D721Med (cell line): ENCODE measurements around the gene ROBO1.

Source experiments
- DNase-seq: peaks from one replicate; pipeline ENCODE4 v3.0.0; 2011; ENCODE audit warnings: low spot score; ENCODE audit not compliant: insufficient read length
- FAIRE-seq: peaks from 2 replicates; lab custom pipeline; 2011; peaks lifted over from hg19 to GRCh38; lab: Jason Lieb, UNC
- TF ChIP-seq, protein P1 (sequence below): IDR thresholded peaks from 2 replicates; pipeline ENCODE4 v1.5.1; 2012; ENCODE audit warnings: mild to moderate bottlenecking, control low read depth; ENCODE audit not compliant: insufficient read depth; ENCODE audit errors: missing control alignments

Gene ROBO1

DNA sequence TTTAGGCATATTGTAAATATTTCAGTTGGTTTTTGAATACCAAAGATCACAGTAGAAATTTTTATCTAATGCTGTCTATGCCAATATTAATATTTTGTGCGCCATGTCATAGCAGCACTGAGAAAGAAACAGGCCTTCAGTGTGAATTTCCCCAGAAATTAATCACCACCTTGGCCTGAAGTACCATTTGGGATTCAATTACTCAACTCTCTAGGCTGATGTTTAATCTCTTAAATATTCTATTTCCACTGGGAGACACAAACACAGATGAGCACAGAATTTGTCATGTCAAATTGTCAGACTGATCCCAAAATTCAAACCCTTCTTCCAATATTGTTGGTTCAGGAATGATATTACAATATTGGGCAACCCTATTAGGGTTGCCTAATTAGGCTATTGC lies 509.3 kb downstream of the ROBO1 start:
- DNase-seq = no peak
- FAIRE-seq = no peak
- TF ChIP-seq, protein P1, sequence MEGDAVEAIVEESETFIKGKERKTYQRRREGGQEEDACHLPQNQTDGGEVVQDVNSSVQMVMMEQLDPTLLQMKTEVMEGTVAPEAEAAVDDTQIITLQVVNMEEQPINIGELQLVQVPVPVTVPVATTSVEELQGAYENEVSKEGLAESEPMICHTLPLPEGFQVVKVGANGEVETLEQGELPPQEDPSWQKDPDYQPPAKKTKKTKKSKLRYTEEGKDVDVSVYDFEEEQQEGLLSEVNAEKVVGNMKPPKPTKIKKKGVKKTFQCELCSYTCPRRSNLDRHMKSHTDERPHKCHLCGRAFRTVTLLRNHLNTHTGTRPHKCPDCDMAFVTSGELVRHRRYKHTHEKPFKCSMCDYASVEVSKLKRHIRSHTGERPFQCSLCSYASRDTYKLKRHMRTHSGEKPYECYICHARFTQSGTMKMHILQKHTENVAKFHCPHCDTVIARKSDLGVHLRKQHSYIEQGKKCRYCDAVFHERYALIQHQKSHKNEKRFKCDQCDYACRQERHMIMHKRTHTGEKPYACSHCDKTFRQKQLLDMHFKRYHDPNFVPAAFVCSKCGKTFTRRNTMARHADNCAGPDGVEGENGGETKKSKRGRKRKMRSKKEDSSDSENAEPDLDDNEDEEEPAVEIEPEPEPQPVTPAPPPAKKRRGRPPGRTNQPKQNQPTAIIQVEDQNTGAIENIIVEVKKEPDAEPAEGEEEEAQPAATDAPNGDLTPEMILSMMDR = no peak

DNA sequence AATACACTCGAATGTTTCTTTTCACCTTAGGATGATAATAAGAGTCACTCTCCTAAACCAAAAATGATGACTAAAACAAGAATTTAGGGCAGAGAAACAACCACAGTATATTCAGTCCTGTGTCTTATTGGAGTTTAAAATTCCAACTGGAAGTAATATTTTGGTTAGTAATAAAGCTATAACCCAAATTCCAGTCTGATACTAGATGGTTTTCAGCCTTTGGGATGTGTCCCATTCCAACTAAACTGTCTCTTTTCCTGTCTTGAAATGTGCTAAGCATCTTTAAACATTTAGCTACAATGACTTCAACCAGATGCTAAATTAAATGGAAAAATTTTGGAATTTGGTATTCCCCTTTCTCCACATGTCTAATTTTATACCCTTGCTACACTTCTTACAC lies 510.0 kb downstream of the ROBO1 start:
- DNase-seq (no peak), FAIRE-seq (no peak)
- TF ChIP-seq, protein P1 = no peak

DNA sequence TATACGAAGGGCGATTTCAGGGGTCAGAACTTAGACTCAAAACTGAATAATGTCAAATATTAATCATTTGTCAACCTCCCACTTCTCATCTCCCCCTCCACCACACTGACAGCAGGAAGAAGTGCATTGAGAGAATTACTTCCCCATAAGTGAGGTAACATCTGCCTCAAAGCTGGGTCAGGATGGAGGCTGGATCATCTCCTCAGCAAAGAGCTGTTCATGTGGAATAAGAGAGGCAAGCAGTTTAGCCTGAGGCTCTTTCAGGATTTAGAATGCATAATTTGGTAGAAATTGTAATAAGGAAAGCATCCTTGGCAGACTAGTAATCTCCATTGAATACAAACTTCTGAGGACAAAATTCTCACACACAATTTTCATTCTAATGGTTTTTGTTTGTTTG lies 512.1 kb downstream of the ROBO1 start:
- DNase-seq = no peak
- FAIRE-seq = no peak
- TF ChIP-seq, protein P1 = no peak

DNA sequence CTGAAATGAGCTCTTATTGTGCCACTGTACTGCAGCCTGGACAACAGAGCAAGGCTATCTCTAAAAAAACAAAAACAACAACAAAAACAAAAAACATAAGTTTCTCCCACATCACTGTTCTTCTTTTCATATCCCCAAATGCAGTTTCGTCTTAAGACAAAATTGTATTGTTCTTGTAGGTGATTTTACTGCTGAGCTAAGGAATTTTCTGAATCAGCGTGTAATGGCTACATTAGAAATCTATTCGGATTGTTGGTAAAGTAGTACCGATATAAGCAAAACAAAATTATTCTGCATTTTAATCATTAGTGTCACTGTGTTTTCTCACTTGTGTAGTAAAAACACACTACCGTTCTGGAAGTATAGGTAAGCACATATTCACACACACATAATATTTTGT lies 512.5 kb downstream of the ROBO1 start:
- FAIRE-seq (no peak), DNase-seq (no peak)
- TF ChIP-seq, protein P1 = no peak

DNA sequence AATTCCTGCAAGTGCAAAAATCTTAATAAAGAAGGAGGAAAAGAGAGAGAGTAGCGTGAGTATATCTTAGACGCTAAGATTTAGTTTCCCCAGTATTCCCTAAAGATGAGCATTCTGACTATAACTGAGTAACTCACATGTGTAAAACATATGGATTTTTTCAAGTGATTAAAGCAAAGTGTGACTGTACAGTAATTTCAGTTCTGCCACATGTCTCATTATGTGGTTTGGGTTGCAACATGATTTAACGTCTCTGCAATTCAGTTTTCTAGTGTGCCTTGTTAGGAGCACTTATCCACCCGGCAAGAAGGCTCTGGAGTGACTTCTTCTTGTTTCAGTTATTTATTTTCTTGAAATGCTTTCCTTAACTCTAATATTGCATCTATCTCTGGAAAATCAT lies 514.1 kb downstream of the ROBO1 start:
- peak; percentile 32 for FAIRE-seq
- TF ChIP-seq, protein P1 = no peak
- no peak for DNase-seq

DNA sequence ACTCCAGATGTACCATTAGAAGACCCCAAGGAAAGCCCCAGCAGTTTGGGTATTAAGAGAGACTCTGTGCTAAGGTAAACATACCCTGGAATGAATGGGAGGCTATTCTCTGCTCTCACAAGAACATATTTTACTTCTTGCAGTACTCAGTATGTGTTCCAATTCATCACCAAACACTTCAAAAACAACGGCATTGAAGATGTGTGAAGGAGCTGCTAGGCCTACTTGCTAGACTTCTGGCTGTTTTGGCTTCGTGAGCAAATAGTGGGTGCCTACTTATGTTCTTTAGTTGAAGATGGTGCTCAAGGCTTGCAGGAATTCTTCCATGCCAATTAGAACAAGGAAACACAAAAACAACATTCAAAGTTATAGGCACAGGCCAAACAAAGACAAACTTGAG lies 514.5 kb downstream of the ROBO1 start:
- FAIRE-seq (peak; percentile 58), DNase-seq (no peak)
- TF ChIP-seq, protein P1 = no peak

DNA sequence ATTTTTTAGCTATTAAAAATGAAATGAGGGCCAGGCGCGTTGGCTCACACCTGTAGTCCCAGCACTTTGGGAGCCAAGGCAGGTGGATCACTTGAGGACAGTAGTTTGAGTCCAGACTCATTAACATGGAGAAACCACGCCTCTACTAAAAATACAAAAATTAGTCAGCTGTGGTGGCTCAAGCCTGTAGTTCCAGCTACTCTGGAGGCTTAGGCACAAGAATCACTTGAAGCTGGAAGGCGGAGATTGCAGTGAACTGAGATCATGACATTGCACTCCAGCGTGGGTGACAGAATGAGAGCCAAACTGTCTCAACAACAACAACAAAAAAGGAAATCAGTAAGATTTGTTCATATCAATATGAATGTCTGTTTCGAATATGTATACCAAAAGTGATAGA lies 517.1 kb downstream of the ROBO1 start:
- FAIRE-seq = no peak
- DNase-seq = no peak
- TF ChIP-seq, protein P1 = no peak
